SK-N-SH (cell line): ENCODE results near the gene TMEM120B. TPM values are rescaled to one million over a fixed set of nuclear protein-coding genes. Genes with fewer than 3 reads are reported as not detected.

Experiments used
- CTCF ChIA-PET: fragments of 300-600, 350-600 bp; formaldehyde crosslinking; extraction: SDS; loops from one replicate; lab custom pipeline; 2021; lab: Yijun Ruan, JAX
- POLR2A ChIA-PET: fragments of 350-600 bp; sonication (Branson Sonifier 250); formaldehyde crosslinking; extraction: SDS; loops from one replicate; lab custom pipeline; 2020; ENCODE audit warnings: antibody characterized with exemption, inconsistent platforms; lab: Yijun Ruan, JAX
- DNase-seq: peaks from one replicate; pipeline ENCODE4 v3.0.0; 2012
- H2AFZ ChIP-seq: fragments of 200-600 bp; sonication (generic); 2 replicates; pipeline ENCODE4 v1.8.1; 2016; ENCODE audit warnings: antibody characterized with exemption, mild to moderate bottlenecking, low read depth
- H3F3A ChIP-seq: fragments of 200-600 bp; sonication (generic); replicated peaks from 2 replicates; pipeline ENCODE3; 2016; ENCODE audit warnings: antibody characterized with exemption, mild to moderate bottlenecking; ENCODE audit not compliant: insufficient read depth
- H3K27ac ChIP-seq, 2 experiments: fragments of 200-500 bp in 1 of 2; fragments of 200-600 bp in 1 of 2; sonication (Bioruptor generic) in 1 of 2; sonication (generic), shearing (Covaris generic) in 1 of 2; 2 replicates each; pipeline versions ENCODE4 v1.5.1 to v1.6.1; 2014 to 2016; ENCODE audit warnings: low read depth in 2 of 2, inconsistent platforms in 1 of 2, low read length in 1 of 2, mild to moderate bottlenecking in 1 of 2, mixed read lengths in 1 of 2
- H3K27me3 ChIP-seq: fragments of 200-600 bp; sonication (generic), shearing (Covaris generic); 2 replicates; pipeline ENCODE4 v1.6.1; 2016; ENCODE audit warnings: mixed run types; ENCODE audit not compliant: insufficient read depth
- H3K36me3 ChIP-seq, 2 experiments: fragments of 200-500 bp in 1 of 2; fragments of 200-600 bp in 1 of 2; sonication (Bioruptor generic) in 1 of 2; sonication (generic) in 1 of 2; replicated peaks in 1 of 2; 2 replicates each; pipeline versions ENCODE3 to v1.5.1; 2014 to 2016; ENCODE audit warnings: low read length in 1 of 2, mild to moderate bottlenecking in 1 of 2; ENCODE audit not compliant: insufficient read depth in 2 of 2, control insufficient read depth in 1 of 2
- H3K4me1 ChIP-seq, 2 experiments: fragments of 200-500 bp in 1 of 2; fragments of 200-600 bp in 1 of 2; sonication (Bioruptor generic) in 1 of 2; sonication (generic), shearing (Covaris generic) in 1 of 2; 2 replicates each; pipeline versions ENCODE4 v1.5.1 to v1.6.1; 2014 to 2016; ENCODE audit warnings: low read depth in 1 of 2, low read length in 1 of 2, mixed run types in 1 of 2; ENCODE audit not compliant: insufficient read depth in 2 of 2, control insufficient read depth in 1 of 2
- H3K4me2 ChIP-seq: fragments of 200-600 bp; sonication (generic), shearing (Covaris generic); 2 replicates; pipeline ENCODE4 v1.6.1; 2017; ENCODE audit warnings: mixed run types
- H3K4me3 ChIP-seq, 2 experiments: fragments of 200-500 bp in 1 of 2; fragments of 200-600 bp in 1 of 2; sonication (Bioruptor generic) in 1 of 2; sonication (generic), shearing (Covaris generic) in 1 of 2; 2 replicates each; pipeline versions ENCODE4 v1.5.1 to v1.8.1; 2014 to 2016; ENCODE audit warnings: low read depth in 2 of 2, inconsistent platforms in 1 of 2, low read length in 1 of 2, mild to moderate bottlenecking in 1 of 2, mixed read lengths in 1 of 2, moderate library complexity in 1 of 2
- H3K79me2 ChIP-seq: fragments of 200-600 bp; sonication (generic); 2 replicates; pipeline ENCODE4 v1.8.1; 2017; ENCODE audit warnings: mild to moderate bottlenecking; ENCODE audit not compliant: insufficient read depth
- H3K9ac ChIP-seq: fragments of 200-600 bp; sonication (generic); 2 replicates; pipeline ENCODE4 v1.6.1; 2017; ENCODE audit warnings: mixed run types
- H3K9me2 ChIP-seq: fragments of 200-600 bp; sonication (generic); 2 replicates; pipeline ENCODE4 v1.6.1; 2017; ENCODE audit warnings: mixed run types
- H3K9me3 ChIP-seq: fragments of 200-600 bp; sonication (generic); 2 replicates; pipeline ENCODE4 v1.6.1; 2017; ENCODE audit warnings: mixed run types, mild to moderate bottlenecking, moderate library complexity
- H4K20me1 ChIP-seq: fragments of 200-600 bp; sonication (generic); 2 replicates; pipeline ENCODE4 v1.6.1; 2017; ENCODE audit warnings: mild to moderate bottlenecking, mixed run types; ENCODE audit not compliant: insufficient read depth
- ELF1 ChIP-seq: IDR thresholded peaks from 2 replicates; pipeline ENCODE4 v1.4.0; 2012
- EP300 ChIP-seq, 2 experiments: IDR thresholded peaks; 2 replicates each; pipeline versions ENCODE4 v1.4.0 to v1.6.1; 2012; ENCODE audit warnings: borderline replicate concordance in 1 of 2, low read depth in 1 of 2, low read length in 1 of 2
- FOXM1 ChIP-seq: IDR thresholded peaks from 2 replicates; pipeline ENCODE4 v1.4.0; 2012; ENCODE audit warnings: low read depth, mild to moderate bottlenecking
- GABPA ChIP-seq: IDR thresholded peaks from 2 replicates; pipeline ENCODE4 v1.4.0; 2012; ENCODE audit warnings: low read depth, mild to moderate bottlenecking
- GATA2 ChIP-seq: sonication (generic); formaldehyde crosslinking; IDR thresholded peaks from 2 replicates; pipeline ENCODE4 v1.5.0; 2020; ENCODE audit warnings: mild to moderate bottlenecking, missing genetic modification reagents
- IRF3 ChIP-seq: fragments of 150-350 bp; IDR thresholded peaks from 2 replicates; pipeline ENCODE4 v1.6.1; 2016; ENCODE audit warnings: mild to moderate bottlenecking, low read depth, low read length
- JUND ChIP-seq: IDR thresholded peaks from 2 replicates; pipeline ENCODE4 v1.4.0; 2012
- MXI1 ChIP-seq: IDR thresholded peaks from 2 replicates; pipeline ENCODE4 v1.6.1; 2012; ENCODE audit warnings: mild to moderate bottlenecking, low read depth, low read length, improper control_type of control experiment
- NRF1 ChIP-seq: IDR thresholded peaks from 2 replicates; pipeline ENCODE4 v1.6.1; 2012; ENCODE audit warnings: low read depth, mild to moderate bottlenecking, low read length
- POLR2AphosphoS5 ChIP-seq: IDR thresholded peaks from 2 replicates; pipeline ENCODE4 v1.6.1; 2012; ENCODE audit warnings: low read depth, low read length
- RAD21 ChIP-seq: IDR thresholded peaks from 2 replicates; pipeline ENCODE4 v1.6.1; 2012; ENCODE audit warnings: mild to moderate bottlenecking, low read length
- RCOR1 ChIP-seq: fragments of 150-350 bp; IDR thresholded peaks from 2 replicates; pipeline ENCODE4 v1.6.1; 2017; ENCODE audit warnings: antibody characterized with exemption, low read length
- REST ChIP-seq: IDR thresholded peaks from 2 replicates; pipeline ENCODE4 v1.6.1; 2012; ENCODE audit warnings: mild to moderate bottlenecking, low read depth, low read length, moderate library complexity
- TCF12 ChIP-seq: IDR thresholded peaks from 2 replicates; pipeline ENCODE4 v1.4.0; 2012
- TEAD4 ChIP-seq: IDR thresholded peaks from 2 replicates; pipeline ENCODE4 v1.4.0; 2012; ENCODE audit warnings: mild to moderate bottlenecking, borderline replicate concordance; ENCODE audit not compliant: insufficient read depth
- USF1 ChIP-seq: IDR thresholded peaks from 2 replicates; pipeline ENCODE4 v1.4.0; 2012; ENCODE audit warnings: low read depth, borderline replicate concordance
- USF2 ChIP-seq: fragments of 150-350 bp; IDR thresholded peaks from 2 replicates; pipeline ENCODE4 v1.6.1; 2017; ENCODE audit warnings: antibody characterized with exemption, low read length, low read depth, borderline replicate concordance
- ZBTB33 ChIP-seq: IDR thresholded peaks from 2 replicates; pipeline ENCODE4 v1.4.0; 2012; ENCODE audit warnings: low read depth, borderline replicate concordance
- WGBS: methylation state at CpG from one replicate; pipeline ENCODE4 v1.1.6; 2017; ENCODE audit warnings: low lambda C conversion rate; 5-methylcytosine and 5-hydroxymethylcytosine counted together
- polyA plus RNA-seq, 3 experiments: library from polyadenylated mRNA; depleted of rRNA; stranded (reverse); fragments of >200 nt; gene quantifications; 2 replicates each; pipeline ENCODE4 v1.2.3, GENCODE V29; 2012

The TMEM120B gene
- polyA plus RNA-seq, 1 of the 3 experiments (the other 2 are of a cell fraction), result 15.4 TPM

- DNase-seq, result peak; percentile 52
- no peak overlapping the region for H3K4me2 ChIP-seq
- no peak overlapping the region for H2AFZ ChIP-seq
- CTCF ChIA-PET, result interaction anchor here (0.7 to 11.0 kb wide), 9 partner anchors 8 to 118 kb away, joined by 3 to 92 read pairs (median 5); partner anchors contain the start of genes PSMD9 and RHOF
- peaks cover 27 to 47% of the 10 kb centered on the region in 2 experiments for H3K36me3 ChIP-seq
- no peaks in the 10 kb centered on the region for H3K27me3 ChIP-seq
- no peak overlapping the region for H3K27ac ChIP-seq
- H4K20me1 ChIP-seq, result no peaks in the 10 kb centered on the region
- H3K9ac ChIP-seq, result no peak overlapping the region
- peaks cover 0 to 4% of the 10 kb centered on the region in 2 experiments; a peak in 1 of 4 replicates for H3K4me1 ChIP-seq
- H3K9me2 ChIP-seq, result no peaks in the 10 kb centered on the region
- WGBS, result 93% methylated on average over 8 of the region's 8 CpGs
- peaks cover 16% of the 10 kb centered on the region for H3F3A ChIP-seq
- POLR2A ChIA-PET, result interaction anchor here (1.0 to 2.8 kb wide), 2 partner anchors 10 to 44 kb away, joined by 3 to 15 read pairs; no protein-coding TSS in a partner anchor
- TF ChIP-seq TEAD4 (no peak), MXI1 (0 out of 2 replicates have a peak, but pooled peaks have one; percentile 17), EP300 (IDR thresholded peaks at IDR 0.05; ENCODE audit: borderline replicate concordance in 1 of 2, low read depth in 1 of 2, low read length in 1 of 2) (peak in 1 of 2 experiments; percentile 16; a peak in 1 of 4 replicates)
- TF ChIP-seq, all 33 proteins: peak for 2
- Histone ChIP-seq H3K79me2 (no peaks in the 10 kb centered on the region), H3K9me3 (no peaks in the 10 kb centered on the region), H3K4me3 (no peak overlapping the region)
Measured at GRCh38 chr12:121828306-121828705, 115.8 kb downstream of the TMEM120B start.

GRCh38 chr12:121828826-121829225 lies 116.3 kb downstream of the TMEM120B start:
- H3K9ac ChIP-seq, result no peak overlapping the region
- peaks cover 0 to 4% of the 10 kb centered on the region in 2 experiments; a peak in 1 of 4 replicates for H3K4me1 ChIP-seq
- H3K9me2 ChIP-seq, result no peaks in the 10 kb centered on the region
- DNase-seq, result no peak
- POLR2A ChIA-PET, result interaction anchor here (2.8 kb wide), 1 partner anchor 10 kb away, joined by 15 read pairs; no protein-coding TSS in a partner anchor
- H3K36me3 ChIP-seq, result peaks cover 24 to 42% of the 10 kb centered on the region in 2 experiments
- TF ChIP-seq JUND (no peak), MXI1 (no peak), TCF12 (no peak), RCOR1 (no peak), ELF1 (no peak), REST (no peak), IRF3 (no peak), ZBTB33 (no peak), FOXM1 (no peak), USF2 (no peak), RAD21 (no peak), POLR2AphosphoS5 (no peak), USF1 (no peak), NRF1 (no peak), GATA2 (CRISPR knock-in tag) (no peak), GABPA (no peak)
- 92% methylated on average over 9 of the region's 9 CpGs for WGBS
- H3K27ac ChIP-seq, result no peak overlapping the region
- H3K27me3 ChIP-seq, result no peaks in the 10 kb centered on the region
- no peak overlapping the region for H3K4me2 ChIP-seq
- peaks cover 17% of the 10 kb centered on the region for H3F3A ChIP-seq
- CTCF ChIA-PET, result interaction anchor here (0.7 to 11.0 kb wide), 6 partner anchors 10 to 119 kb away, joined by 3 to 92 read pairs (median 8); partner anchors contain the start of genes PSMD9 and RHOF
- no peaks in the 10 kb centered on the region for H4K20me1 ChIP-seq
- no peaks in the 10 kb centered on the region for H3K79me2 ChIP-seq
- no peaks in the 10 kb centered on the region for H3K9me3 ChIP-seq
- H2AFZ ChIP-seq, result no peak overlapping the region
- no peak overlapping the region for H3K4me3 ChIP-seq
